Fibroblast of gingiva (primary cell): ENCODE results near the gene RPS5.
"Not testable (repeated sequence)": the region's sequence is repeated elsewhere in the genome, so short reads cannot be mapped to it uniquely, and the experiment has no call there.

Experiments
- DNase-seq: peaks from one replicate; pipeline ENCODE4 v3.0.0-alpha.2; 2011; ENCODE audit warnings: low read depth

RPS5 gene

DNA sequence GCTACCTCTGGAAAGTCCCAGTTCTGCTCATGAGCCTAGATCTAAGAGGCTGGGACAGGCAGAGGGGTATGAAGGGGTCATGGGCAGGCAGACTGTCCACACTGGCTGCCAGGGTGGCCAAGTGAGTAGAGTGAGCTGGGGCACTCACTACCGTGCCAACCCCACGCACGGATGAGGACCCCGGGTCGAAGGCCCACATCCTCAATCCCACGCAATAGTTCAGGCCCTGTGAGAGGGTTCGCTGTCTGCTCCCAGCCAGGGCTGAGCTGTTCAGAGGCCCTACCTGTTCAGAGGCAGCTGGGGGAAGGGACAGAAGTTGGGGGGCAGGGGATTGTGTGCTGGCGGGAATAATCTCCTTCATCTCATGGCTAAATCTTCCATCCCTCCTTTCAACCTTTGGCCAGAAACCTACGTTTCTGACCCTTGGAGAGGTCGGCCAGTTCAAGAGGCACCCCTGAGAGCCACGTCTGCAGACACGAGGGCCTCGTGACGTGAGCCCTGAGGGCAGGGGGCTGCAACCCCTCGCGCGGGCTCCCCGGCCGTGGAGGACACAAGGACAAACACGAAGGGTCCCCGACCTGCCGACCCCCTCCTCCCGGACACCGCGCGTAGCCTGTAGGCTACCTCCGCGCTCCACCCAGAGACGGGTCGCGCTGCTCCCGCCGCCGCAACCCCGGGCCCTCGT, 1.0 kb upstream of the RPS5 start:
- no peak for DNase-seq

DNA sequence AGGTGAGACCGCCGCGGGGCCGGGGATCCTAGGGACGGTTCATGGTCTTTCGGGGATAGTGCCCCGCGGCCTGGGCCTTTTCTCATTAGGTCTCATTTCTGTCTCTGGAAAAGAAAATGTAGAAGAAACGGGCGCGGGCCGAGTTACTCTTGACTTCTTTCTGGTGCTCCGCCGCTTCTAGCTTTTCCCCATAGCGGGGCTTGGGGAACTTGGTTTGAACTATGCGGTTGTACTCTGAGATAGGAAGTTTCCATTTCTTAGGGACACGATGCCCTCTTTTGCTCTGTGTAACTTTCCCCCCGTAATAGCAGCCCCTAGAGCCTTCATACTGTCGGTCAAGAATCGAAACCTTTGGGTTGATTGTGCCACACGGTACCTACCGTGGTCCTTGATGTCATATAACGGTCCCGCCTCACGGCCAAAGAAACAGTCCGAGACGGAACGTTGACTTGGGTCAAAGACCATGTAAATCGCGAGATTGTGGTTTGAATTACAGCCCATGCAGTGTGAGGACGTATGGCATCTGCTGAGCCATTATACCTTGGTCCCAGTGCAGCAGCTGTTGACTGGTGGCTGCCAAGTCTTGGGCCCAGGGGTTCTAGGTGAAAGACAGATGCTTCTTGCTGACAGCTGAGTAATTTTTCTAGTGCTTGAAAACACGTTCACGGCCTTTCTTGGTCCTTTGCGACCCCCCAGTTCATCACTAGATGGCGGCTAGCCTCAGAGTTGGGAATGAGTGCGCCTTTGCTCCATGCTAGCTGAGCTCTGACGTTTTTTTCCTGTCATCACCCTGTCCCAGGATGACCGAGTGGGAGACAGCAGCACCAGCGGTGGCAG, 487 bp downstream of the RPS5 start:
- DNase-seq = no peak

DNA sequence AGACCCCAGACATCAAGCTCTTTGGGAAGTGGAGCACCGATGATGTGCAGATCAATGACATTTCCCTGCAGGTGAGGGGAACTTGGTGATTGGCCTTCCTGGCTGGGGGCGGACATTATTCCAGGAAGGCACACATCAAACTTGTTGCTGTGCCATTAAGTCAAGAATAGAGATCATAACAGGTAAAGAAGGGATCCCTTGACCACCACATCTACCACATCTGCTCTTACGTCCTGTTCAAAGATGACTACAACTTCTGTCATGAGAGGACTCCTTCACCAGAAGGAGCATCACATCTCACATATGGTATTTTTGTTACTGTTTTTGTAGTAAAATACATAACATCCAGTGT, 1.1 kb downstream of the RPS5 start:
- DNase-seq = no peak

DNA sequence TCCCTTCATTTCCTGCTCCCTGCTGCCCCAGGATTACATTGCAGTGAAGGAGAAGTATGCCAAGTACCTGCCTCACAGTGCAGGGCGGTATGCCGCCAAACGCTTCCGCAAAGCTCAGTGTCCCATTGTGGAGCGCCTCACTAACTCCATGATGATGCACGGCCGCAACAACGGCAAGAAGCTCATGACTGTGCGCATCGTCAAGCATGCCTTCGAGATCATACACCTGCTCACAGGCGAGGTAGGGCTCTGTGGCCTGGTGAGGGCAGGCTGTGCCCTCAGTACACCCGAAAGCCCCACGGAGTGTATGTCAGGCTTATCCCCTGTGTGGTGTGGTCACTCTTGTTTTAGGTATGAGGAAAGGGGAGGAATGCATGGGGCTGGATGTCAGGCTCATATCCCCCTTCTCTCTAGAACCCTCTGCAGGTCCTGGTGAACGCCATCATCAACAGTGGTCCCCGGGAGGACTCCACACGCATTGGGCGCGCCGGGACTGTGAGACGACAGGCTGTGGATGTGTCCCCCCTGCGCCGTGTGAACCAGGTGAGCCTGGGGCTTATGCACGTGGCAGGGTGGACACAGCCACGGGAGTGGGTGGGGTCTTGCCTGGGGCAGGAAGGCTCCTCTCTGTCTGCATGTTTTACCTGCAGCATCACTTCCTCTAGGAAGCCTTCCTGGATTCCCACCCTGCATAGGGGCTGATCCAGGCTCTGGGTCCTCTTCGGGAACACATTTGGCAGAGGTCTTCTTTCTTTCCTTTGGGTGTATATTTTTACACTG, 6.1 kb downstream of the RPS5 start:
- DNase-seq = no peak

DNA sequence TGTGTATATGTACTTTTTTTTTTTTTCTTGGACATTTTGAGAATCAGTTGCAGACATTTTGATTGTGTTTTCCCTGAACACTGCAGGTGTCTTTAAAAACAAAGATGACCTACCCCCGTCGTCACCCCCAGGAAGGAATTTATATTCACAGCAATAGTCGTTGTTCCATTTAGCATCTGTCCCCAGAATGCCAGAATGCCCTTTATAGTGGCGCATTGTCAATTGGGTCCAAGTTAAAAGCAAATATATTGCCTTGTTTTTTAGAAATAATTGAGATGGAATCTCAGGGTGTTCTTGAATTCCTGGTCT, 6.6 kb downstream of the RPS5 start:
- DNase-seq = no peak

DNA sequence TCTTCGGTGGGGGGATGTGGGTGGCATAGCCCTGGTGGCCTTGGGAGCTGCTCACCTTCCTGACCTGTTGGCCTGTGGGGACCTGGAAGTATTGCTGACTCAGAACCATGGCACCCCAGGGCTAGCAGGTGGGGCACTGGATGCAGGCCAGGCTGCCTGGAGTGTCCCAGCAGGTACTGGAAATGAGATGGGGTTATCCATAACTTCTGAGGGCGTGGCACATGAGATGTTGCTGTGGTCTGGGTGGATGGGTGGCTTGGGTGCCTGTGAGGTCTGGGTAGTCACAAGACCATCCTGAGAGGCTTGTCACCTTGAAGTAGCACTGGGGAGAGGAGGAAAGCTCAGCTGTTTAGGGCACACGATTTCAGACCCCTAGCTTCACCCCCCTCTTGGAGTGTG, 7.8 kb downstream of the RPS5 start:
- no peak for DNase-seq

DNA sequence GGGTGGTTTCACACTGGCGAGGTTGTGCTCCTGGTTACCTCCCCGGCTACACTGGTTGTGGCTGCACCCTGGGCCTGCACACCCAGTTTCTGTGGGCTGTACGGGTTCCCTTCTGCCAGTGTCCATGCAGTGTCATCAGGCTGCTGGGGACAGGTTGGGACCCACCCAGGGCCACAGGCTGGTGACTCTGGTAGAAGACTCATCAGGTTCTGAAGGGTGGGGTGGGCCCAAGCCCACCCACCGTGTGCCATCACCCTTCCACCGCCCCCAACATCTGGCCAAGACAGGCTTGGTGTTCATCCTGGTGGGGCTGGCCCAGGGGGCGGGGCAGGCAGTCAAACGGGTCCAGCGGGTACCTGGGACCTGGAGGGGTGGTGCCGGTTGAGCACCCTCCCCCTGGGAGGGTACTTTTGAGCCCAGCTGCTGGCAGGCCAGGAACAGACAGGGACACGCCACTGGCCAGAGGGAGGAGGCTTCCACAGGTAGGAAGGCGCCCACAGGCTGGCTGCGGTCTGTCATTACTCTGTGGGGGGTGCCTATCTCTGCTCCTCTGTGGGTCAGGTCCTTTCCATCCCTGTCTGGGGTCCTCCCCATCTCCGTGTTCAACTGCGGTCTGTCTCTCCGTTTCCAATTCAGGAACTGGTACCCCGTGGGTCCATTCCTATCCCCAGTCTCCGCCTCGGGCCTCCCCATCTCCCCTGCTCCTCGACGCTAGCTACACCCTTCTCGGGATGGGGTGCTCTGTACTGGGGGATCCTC, 8.3 kb downstream of the RPS5 start, which contains the start of gene RNF225:
RNF225 (plus strand) TSS at position 437 of the 759 bp plus-strand sequence. CDS start 434 bp downstream, outside the sequence.
- no peak for DNase-seq

DNA sequence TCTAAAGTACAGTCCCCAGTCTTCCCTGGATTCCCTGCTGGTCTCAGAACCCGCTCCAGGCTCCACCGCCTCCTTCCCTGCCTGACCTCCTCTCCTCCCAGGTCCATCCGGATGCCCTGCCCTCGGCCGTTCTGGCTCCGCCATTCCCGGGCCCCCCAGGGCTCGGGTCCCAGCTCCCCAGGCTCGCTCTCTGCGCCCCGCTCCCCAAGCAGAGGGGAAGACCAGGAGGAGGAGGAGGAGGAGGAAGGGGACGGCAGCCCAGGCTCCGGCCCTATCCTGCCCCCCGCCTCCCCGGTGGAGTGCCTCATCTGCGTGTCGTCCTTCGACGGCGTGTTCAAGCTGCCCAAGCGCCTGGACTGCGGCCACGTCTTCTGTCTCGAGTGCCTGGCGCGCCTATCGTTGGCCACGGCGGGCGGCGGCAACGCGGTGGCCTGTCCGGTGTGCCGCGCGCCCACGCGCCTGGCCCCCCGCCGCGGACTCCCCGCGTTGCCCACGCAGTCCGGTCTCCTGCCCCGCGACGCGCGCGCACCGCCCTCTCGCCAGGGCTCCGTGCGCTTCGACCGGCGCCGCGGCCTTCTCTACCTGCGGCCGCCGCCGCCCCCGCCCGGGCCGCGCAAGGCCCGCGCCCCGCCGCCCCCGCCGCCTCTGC, 9.0 kb downstream of the RPS5 start:
- DNase-seq = no peak

DNA sequence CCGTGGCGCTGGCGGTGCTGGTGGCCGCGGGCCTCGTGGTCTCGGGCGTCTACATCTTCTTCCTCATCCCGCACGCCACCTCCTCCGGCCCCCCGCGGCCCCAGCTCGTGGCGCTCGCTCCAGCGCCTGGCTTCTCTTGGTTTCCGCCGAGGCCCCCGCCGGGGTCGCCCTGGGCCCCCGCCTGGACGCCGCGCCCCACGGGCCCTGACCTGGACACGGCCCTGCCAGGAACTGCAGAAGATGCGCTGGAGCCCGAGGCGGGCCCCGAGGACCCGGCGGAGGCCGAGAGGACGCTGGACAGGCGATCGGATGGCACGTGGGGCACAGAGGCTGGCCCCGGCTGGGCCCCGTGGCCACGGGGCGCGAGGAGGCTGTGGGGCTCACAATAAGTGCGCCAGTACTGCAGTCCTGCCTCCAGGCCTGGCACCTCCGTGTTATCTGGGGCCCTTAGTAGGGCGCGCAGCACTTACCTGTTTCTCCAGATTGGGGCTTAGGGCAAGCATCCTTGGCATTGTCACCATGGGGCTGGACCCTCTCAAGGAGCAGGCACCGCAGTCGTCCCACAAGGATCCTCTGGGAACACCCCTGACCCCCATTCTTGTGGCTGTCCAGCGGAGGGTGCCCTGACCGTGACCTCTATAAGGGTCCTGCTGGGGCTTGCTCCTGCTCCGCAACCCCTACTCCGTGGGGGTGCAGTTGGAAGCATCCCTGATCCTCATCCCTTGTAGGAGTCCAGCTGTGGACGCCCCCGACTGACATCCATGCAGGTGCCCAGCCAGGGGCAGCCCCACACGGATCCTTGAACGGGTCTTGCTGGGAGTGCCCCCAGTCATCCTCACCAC, 9.8 kb downstream of the RPS5 start:
- no peak for DNase-seq

DNA sequence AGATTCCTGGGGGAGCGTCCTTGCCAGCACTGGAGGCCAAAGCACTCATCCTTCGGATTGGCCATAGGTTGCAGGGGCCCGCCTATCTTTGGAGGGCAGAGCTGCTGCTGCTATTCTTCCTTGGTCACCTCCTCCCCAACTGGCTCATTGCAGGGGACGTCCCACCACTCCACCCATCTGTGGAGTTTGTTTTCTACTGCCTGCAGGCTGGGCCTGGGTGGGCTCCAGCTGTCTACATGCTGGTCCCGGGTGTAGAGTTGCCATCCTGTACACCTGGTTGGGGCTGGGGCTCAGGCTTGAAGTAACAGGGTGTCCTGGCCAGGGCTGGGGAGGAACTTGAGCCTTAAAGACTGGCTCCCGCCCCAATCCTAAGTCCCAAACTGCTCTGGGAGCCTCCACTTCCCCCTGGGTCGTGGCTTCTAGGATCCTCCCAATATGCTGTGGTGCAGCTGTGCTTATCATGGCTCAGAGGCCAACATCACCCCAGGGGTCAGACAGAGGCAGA, 10.5 kb downstream of the RPS5 start:
- DNase-seq = no peak

DNA sequence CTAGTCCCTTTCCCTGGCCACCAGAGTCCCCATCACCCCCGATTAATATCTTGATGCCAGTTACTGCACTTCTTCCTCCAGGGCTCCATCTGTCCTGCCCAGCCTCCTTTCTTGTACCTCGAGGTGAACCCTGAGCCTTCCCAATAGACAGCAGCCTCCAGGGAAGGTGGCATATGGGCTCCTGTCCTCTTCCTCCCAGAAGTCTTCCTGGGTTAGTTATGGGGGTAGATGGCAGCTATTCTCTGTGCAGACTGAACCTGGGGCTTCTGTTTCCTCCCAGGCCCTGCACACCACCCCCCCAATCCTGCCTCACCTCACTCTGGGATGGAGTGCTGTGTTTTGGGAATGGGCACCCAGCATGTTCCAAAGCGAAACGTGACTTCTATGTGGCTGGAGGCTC, 11.0 kb downstream of the RPS5 start:
- DNase-seq = no peak

DNA sequence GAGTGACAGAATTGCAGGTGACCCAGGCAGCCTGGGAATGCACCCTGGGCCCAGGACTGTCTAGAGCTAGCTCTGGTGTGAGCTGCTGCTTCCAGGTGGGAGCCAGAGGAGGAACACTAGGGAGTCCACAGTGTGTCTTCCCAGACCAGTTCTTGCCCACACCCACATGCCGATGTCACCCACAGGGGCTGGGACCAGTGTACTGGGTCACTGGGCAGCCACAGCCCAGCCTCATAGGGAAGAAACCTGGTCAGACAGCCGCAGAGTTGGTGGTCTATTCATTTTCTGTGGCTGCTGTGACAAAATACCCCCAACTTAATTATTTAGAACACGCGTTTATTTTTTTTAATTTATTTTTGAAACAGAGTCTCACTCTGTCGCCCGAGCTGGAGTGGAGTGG, 11.5 kb downstream of the RPS5 start:
- DNase-seq = no peak

DNA sequence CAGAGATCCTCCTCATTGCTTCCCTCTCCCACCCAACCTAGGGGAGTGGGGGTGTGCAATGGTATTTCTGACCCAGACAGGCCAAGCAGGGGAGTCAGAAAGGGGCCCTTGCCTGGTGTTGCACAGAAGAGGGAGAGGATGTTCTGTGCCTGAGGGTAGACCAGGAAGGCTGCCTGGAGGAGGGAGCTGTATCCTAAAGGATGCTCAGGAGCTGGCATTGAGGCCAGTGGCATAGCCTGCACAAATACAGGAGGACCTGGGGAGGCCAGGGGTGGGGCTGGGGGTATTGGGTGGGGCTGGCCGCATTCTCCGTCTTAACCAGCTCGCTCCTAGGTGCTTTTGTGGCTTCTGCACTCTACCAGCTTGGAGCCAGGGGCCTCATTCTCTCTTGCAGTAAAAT, 12.8 kb downstream of the RPS5 start:
- DNase-seq = no peak

DNA sequence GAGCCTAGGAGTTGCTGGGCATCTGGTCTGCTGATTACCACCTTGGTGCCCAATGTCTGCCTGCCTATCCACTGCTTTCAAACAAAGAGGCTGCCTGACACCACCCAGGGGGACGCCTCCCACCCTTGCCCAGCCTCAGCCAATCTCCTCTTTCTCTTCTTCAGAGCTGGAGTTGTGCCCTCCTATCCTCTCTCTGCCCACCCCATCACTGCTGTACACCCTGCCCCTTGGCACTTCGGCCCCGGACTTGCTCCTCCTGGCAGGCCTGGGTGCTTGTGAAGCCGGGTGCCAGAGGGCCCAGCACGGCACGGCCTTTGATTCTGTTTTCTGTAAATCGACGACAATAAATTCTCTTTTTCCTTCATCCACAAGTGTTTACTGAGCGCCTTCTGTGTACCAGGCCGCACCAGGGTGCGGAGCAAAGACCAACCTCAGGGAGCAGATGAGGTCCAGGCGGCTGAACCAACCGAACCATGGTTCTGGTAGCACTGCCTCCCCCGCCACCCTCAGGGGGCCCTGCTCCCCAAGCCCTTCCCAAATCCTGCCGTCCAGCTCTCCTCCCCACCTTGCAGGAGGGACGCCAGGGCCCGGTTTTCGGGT, 13.3 kb downstream of the RPS5 start:
- DNase-seq = peak; percentile 40

DNA sequence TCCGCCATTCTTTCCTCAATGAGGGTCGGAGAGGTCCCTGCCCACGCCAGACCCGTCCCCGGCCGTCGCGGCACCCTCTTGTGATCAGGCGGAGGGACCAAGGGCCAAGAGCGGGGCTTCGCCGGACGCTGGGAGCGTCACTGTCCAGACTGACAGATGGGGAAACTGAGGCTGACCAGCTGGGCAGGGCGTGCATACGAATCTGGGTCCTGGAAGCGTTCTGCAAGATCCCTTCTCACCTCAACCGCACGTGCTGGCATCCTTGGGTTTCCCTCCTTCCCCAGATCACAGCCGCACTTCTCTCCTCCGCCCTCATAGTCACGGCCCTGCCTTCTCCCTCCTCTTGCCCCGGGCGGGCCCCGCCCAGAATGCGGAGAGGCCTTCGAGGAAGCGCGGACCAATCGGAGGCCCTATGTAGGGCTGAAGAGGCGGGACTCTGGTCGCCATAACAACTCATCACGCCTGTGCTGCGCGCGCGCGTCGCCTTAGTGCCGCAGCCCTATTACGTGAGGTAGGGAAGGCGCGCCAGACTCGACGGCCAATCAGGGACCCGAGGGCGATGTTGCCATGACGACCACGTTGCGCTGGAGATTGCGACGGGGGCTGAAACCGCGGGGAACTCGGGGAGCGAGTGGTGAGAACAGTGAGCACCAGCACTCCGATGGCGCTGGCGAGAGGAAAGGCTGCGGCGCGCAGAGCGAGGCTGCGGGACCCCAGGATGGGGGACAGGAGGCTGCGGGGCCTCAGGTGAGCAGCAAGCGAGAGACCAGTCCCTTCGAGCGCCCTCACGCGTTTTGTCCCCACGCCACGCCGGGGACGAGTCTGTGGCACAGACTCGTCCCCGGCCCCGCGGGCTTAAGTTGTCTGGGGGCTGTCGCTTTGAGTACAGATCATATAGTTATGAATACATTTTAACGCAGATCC, 14.1 kb downstream of the RPS5 start:
- DNase-seq = peak; percentile 100

DNA sequence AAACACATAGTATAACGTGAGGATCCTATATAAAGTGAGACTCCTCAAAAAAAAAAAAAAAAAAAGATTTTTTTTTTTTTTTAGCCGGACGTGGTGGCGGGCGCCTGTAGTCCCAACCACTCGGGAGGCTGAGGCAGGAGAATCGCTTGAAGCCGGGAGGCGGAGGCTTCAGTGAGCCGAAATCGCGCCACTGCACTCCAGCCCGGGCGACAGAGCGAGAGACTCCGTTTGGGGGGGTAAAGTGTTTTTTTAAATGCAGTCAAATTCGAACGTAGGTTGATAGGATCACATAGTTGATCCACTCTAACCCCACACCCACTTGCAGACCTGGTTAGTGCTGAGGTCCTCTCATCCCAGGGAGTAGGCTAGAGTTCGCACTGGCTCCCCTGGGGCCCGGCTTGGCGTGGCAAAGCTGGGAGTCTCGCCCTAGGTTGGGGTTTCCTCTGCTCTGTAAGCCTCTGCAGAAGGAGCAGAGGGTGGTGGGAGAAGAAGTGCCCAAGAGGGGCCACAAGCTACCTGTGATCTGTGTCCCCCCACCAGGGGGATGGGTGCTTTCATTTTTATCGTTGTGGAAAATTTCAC, 14.9 kb downstream of the RPS5 start:
- DNase-seq = no peak

DNA sequence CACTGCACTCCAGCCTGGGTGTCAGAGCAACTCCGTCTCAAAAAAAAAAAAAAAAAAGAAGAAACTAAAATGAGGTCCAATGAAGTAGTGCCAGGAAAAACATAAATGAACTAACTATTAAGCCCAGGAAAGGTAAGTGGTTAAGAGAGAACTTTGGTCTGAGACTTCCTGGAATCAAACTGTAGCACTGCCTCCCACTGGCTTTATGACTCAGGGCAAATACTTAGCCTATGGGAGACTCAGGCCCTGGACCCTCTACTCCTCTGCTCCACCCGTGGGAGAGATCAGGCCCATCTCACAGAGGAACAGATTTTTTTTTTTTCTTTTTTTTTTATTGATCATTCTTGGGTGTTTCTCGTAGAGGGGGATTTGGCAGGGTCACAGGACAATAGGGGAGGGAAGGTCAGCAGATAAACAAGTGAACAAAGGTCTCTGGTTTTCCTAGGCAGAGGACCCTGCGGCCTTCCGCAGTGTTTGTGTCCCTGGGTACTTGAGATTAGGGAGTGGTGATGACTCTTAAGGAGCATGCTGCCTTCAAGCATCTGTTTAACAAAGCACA, 16.9 kb downstream of the RPS5 start:
- DNase-seq = not testable (repeated sequence)
